GM21528 (cell line): ENCODE data around the gene CELSR2.

Experiments used
- ATAC-seq: cut with Tn5 transposase; IDR thresholded peaks from one replicate; pipeline ENCODE4 v1.9.1; 2021; ENCODE audit warnings: mild to moderate bottlenecking, moderate library complexity; ENCODE audit not compliant: unreplicated experiment, low FRiP score

The CELSR2 gene

GRCh38 chr1:109225711-109226445 is 23.5 kb upstream of the CELSR2 start:
- no peak for ATAC-seq

GRCh38 chr1:109228167-109228566 is 21.2 kb upstream of the CELSR2 start:
- ATAC-seq = no peak

- ATAC-seq = no peak
Measured at GRCh38 chr1:109229531-109230127, 19.7 kb upstream of the CELSR2 start.

- no peak for ATAC-seq
Measured at GRCh38 chr1:109231066-109231465, 18.3 kb upstream of the CELSR2 start.

GRCh38 chr1:109235137-109235536 is 14.2 kb upstream of the CELSR2 start:
- ATAC-seq = no peak

GRCh38 chr1:109237512-109237911 is 11.8 kb upstream of the CELSR2 start:
- ATAC-seq = no peak

GRCh38 chr1:109238382-109238781 is 11.0 kb upstream of the CELSR2 start:
- no peak for ATAC-seq

- ATAC-seq = no peak
Measured at GRCh38 chr1:109239047-109239408, 10.3 kb upstream of the CELSR2 start.

- ATAC-seq = no peak
Measured at GRCh38 chr1:109239409-109240068, 9.8 kb upstream of the CELSR2 start.

GRCh38 chr1:109240158-109241152 is 8.9 kb upstream of the CELSR2 start:
- ATAC-seq = no peak

GRCh38 chr1:109241344-109241743 is 8.0 kb upstream of the CELSR2 start:
- ATAC-seq = no peak

GRCh38 chr1:109241841-109242345 is 7.4 kb upstream of the CELSR2 start:
- no peak for ATAC-seq

GRCh38 chr1:109242387-109242786 is 7.0 kb upstream of the CELSR2 start:
- ATAC-seq = no peak

GRCh38 chr1:109243221-109243620 is 6.1 kb upstream of the CELSR2 start:
- ATAC-seq = no peak

GRCh38 chr1:109243860-109244552 is 5.3 kb upstream of the CELSR2 start:
- no peak for ATAC-seq

GRCh38 chr1:109246141-109246551 is 3.2 kb upstream of the CELSR2 start:
- ATAC-seq = no peak

GRCh38 chr1:109247401-109248365 is 1.7 kb upstream of the CELSR2 start:
- ATAC-seq = no peak

- ATAC-seq = no peak
Measured at GRCh38 chr1:109248444-109248796, 919 bp upstream of the CELSR2 start.
